DND-41 (cell line): ENCODE data around the gene MUC6.

Experiments used
- ATAC-seq: fragments of 200-7000 bp; cut with Tn5 transposase; 3 replicates; pipeline ENCODE4 v1.9.1; 2021; ENCODE audit warnings: low read depth; ENCODE audit not compliant: insufficient read depth
- DNase-seq: peaks from one replicate; pipeline ENCODE4 v3.0.0-alpha.2; 2020
- H2AFZ ChIP-seq: 2 replicates; pipeline ENCODE4 v1.6.0; 2012; ENCODE audit warnings: low read depth, low read length
- H3K27ac ChIP-seq: 2 replicates; pipeline ENCODE4 v1.5.1; 2012; ENCODE audit warnings: low read length, inconsistent platforms
- H3K27me3 ChIP-seq: fragments of 200-600 bp; sonication (generic); 2 replicates; pipeline ENCODE4 v1.6.0; 2012; ENCODE audit warnings: low read length, mild to moderate bottlenecking, inconsistent platforms; ENCODE audit not compliant: insufficient read depth, poor library complexity
- H3K36me3 ChIP-seq: 2 replicates; pipeline ENCODE4 v1.5.1; 2012; ENCODE audit warnings: low read length, inconsistent platforms; ENCODE audit not compliant: insufficient read depth
- H3K4me1 ChIP-seq: 2 replicates; pipeline ENCODE4 v1.5.1; 2012; ENCODE audit warnings: mild to moderate bottlenecking, low read length; ENCODE audit not compliant: insufficient read depth
- H3K4me2 ChIP-seq: 2 replicates; pipeline ENCODE4 v1.6.0; 2012; ENCODE audit warnings: mild to moderate bottlenecking, moderate library complexity, low read length, inconsistent platforms; ENCODE audit not compliant: insufficient read depth
- H3K4me3 ChIP-seq, 2 experiments: fragments of 200-600 bp in 1 of 2; shearing (Covaris generic) in 1 of 2; 2 replicates each; pipeline ENCODE4 v1.5.1; 2012 to 2016; ENCODE audit warnings: inconsistent platforms in 2 of 2, low read length in 2 of 2, mild to moderate bottlenecking in 2 of 2, low read depth in 1 of 2, moderate library complexity in 1 of 2
- H3K79me2 ChIP-seq: 2 replicates; pipeline ENCODE4 v1.6.0; 2012; ENCODE audit warnings: low read length, inconsistent platforms; ENCODE audit not compliant: insufficient read depth
- H3K9ac ChIP-seq: 2 replicates; pipeline ENCODE4 v1.6.0; 2012; ENCODE audit warnings: low read depth, mild to moderate bottlenecking, inconsistent platforms, low read length, moderate library complexity
- H3K9me3 ChIP-seq: 2 replicates; pipeline ENCODE4 v1.5.1; 2012; ENCODE audit warnings: low read length, moderate library complexity, mild to moderate bottlenecking, inconsistent platforms; ENCODE audit not compliant: insufficient read depth, severe bottlenecking
- H4K20me1 ChIP-seq: 2 replicates; pipeline ENCODE4 v1.6.0; 2012; ENCODE audit warnings: low read length; ENCODE audit not compliant: insufficient read depth
- CTCF ChIP-seq: IDR thresholded peaks from 2 replicates; pipeline ENCODE4 v1.5.1; 2012; ENCODE audit warnings: borderline replicate concordance, low read length, moderate library complexity, mild to moderate bottlenecking; ENCODE audit not compliant: poor library complexity, severe bottlenecking; ENCODE audit errors: extremely low read depth
- EZH2 ChIP-seq: IDR thresholded peaks from 3 replicates; pipeline ENCODE4 v1.6.1; 2012; ENCODE audit warnings: borderline replicate concordance, low read depth, mild to moderate bottlenecking, moderate library complexity, low read length, inconsistent platforms; ENCODE audit not compliant: severe bottlenecking

MUC6 gene

GRCh38 chr11:1051356-1052132, 15.0 kb upstream of the MUC6 start:
- DNase-seq (no peak), ATAC-seq (peak; percentile 31; the same call in 2 of the 3 replicates)
- Histone ChIP-seq H3K4me1 (0 out of 2 replicates have a peak, but pooled peaks cover 5% of the 10 kb centered on the region), H3K27me3 (no peaks in the 10 kb centered on the region), H3K4me3 (no peak overlapping the region), H4K20me1 (no peaks in the 10 kb centered on the region; the same call in 1 of the 2 replicates), H2AFZ (peak overlapping the region; percentile 42), H3K27ac (no peak overlapping the region), H3K9me3 (no peaks in the 10 kb centered on the region), H3K4me2 (no peak overlapping the region), H3K9ac (no peak overlapping the region), H3K79me2 (no peaks in the 10 kb centered on the region), H3K36me3 (no peaks in the 10 kb centered on the region)
- no peak for TF ChIP-seq EZH2
- no peak for TF ChIP-seq CTCF

GRCh38 chr11:1050581-1051355, 14.2 kb upstream of the MUC6 start:
- Histone ChIP-seq H3K4me2 (no peak overlapping the region), H3K36me3 (no peaks in the 10 kb centered on the region), H2AFZ (peak overlapping the region; percentile 42; the same call in 1 of the 2 replicates), H3K4me1 (0 out of 2 replicates have a peak, but pooled peaks cover 5% of the 10 kb centered on the region), H3K9ac (no peak overlapping the region), H3K27ac (no peak overlapping the region), H3K9me3 (no peaks in the 10 kb centered on the region), H3K79me2 (no peaks in the 10 kb centered on the region), H3K27me3 (no peaks in the 10 kb centered on the region), H4K20me1 (no peaks in the 10 kb centered on the region; the same call in 1 of the 2 replicates), H3K4me3 (no peak overlapping the region)
- TF ChIP-seq CTCF (peak; percentile 94), EZH2 (no peak)
- peak; percentile 67 for DNase-seq
- peak; percentile 98 for ATAC-seq

GRCh38 chr11:1049911-1050580, 13.5 kb upstream of the MUC6 start:
- Histone ChIP-seq H3K9me3 (no peaks in the 10 kb centered on the region), H3K4me1 (0 out of 2 replicates have a peak, but pooled peaks cover 5% of the 10 kb centered on the region), H3K4me3 (no peak overlapping the region), H3K36me3 (no peaks in the 10 kb centered on the region), H4K20me1 (no peaks in the 10 kb centered on the region; the same call in 1 of the 2 replicates), H3K4me2 (no peak overlapping the region), H3K27me3 (no peaks in the 10 kb centered on the region), H3K79me2 (no peaks in the 10 kb centered on the region), H2AFZ (no peak overlapping the region), H3K27ac (no peak overlapping the region), H3K9ac (no peak overlapping the region)
- ATAC-seq: no peak
- TF ChIP-seq CTCF (no peak), EZH2 (no peak)
- no peak for DNase-seq
